Bone marrow (tissue), 2 donors: Measurements from ENCODE around the gene CHD6.
"Not testable (repeated sequence)": the region's sequence is repeated elsewhere in the genome, so short reads cannot be mapped to it uniquely, and the experiment has no call there.

Source experiments
- DNase-seq, 2 donors: peaks; one replicate each; lab custom pipeline; 2025; lab: John Stamatoyannopoulos, UW

Gene CHD6

GRCh38 chr20:41540918-41541317, 77.3 kb downstream of the CHD6 start:
- DNase-seq, result no peak

GRCh38 chr20:41540459-41540858, 77.7 kb downstream of the CHD6 start:
- DNase-seq, result no peak

- no peak for DNase-seq
Observed at GRCh38 chr20:41538810-41539596, 79.2 kb downstream of the CHD6 start.

- no peak for DNase-seq
Observed at GRCh38 chr20:41537865-41538264, 80.3 kb downstream of the CHD6 start.

GRCh38 chr20:41535551-41535950, 82.6 kb downstream of the CHD6 start:
- DNase-seq, result not testable (repeated sequence)

GRCh38 chr20:41534842-41535241, 83.3 kb downstream of the CHD6 start:
- no peak for DNase-seq

- no peak for DNase-seq
Observed at GRCh38 chr20:41534170-41534569, 84.0 kb downstream of the CHD6 start.

- DNase-seq, result no peak
Observed at GRCh38 chr20:41533537-41534136, 84.5 kb downstream of the CHD6 start.

- DNase-seq, result no peak
Observed at GRCh38 chr20:41532935-41533334, 85.2 kb downstream of the CHD6 start.

GRCh38 chr20:41531518-41532275, 86.5 kb downstream of the CHD6 start:
- no peak for DNase-seq

GRCh38 chr20:41530923-41531322, 87.3 kb downstream of the CHD6 start:
- no peak for DNase-seq

- no peak for DNase-seq
Observed at GRCh38 chr20:41526327-41526726, 91.8 kb downstream of the CHD6 start.

- DNase-seq, result peak in 1 of 2 donors; percentile 47
Observed at GRCh38 chr20:41524980-41525613, 93.1 kb downstream of the CHD6 start.

- no peak for DNase-seq
Observed at GRCh38 chr20:41523857-41524256, 94.3 kb downstream of the CHD6 start.

- no peak for DNase-seq
Observed at GRCh38 chr20:41513829-41514228, 104.3 kb downstream of the CHD6 start.

- no peak for DNase-seq
Observed at GRCh38 chr20:41512624-41513023, 105.6 kb downstream of the CHD6 start.

- DNase-seq, result no peak
Observed at GRCh38 chr20:41510847-41511450, 107.2 kb downstream of the CHD6 start.

GRCh38 chr20:41510224-41510623, 108.0 kb downstream of the CHD6 start:
- no peak for DNase-seq

GRCh38 chr20:41509316-41510200, 108.6 kb downstream of the CHD6 start:
- DNase-seq, result no peak

GRCh38 chr20:41508335-41508734, 109.8 kb downstream of the CHD6 start:
- no peak for DNase-seq

GRCh38 chr20:41507851-41508250, 110.3 kb downstream of the CHD6 start:
- no peak for DNase-seq
